CD4-positive, alpha-beta T cell treated with Interleukin-1 beta for 1 hour (primary cell): ENCODE data around the gene TMPRSS3.

Experiments
- DNase-seq, 2 donors: peaks; one replicate each; pipeline ENCODE4 v3.0.0-alpha.2; 2020 to 2022

TMPRSS3 gene

DNA sequence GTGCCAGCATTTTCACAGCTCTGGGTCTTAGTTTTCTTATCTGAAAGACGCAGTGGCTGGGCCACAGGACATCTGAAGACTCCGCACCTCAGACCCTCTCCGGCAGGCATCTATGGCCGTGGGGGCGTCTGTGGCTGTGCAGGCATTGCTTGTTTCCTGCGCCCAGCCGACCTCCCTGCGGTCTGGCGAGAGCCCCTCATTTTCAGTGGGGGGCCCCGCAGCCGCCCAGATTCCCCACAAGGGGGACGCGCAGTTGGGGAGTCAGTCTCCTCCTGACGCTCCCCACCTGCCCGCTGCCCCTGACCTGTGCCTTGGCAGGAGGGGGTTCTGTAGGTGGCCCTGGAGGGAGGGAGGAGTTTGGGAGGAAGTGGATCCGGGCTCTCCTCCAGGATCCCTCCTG is 26.0 kb downstream of the TMPRSS3 start:
- no peak for DNase-seq

DNA sequence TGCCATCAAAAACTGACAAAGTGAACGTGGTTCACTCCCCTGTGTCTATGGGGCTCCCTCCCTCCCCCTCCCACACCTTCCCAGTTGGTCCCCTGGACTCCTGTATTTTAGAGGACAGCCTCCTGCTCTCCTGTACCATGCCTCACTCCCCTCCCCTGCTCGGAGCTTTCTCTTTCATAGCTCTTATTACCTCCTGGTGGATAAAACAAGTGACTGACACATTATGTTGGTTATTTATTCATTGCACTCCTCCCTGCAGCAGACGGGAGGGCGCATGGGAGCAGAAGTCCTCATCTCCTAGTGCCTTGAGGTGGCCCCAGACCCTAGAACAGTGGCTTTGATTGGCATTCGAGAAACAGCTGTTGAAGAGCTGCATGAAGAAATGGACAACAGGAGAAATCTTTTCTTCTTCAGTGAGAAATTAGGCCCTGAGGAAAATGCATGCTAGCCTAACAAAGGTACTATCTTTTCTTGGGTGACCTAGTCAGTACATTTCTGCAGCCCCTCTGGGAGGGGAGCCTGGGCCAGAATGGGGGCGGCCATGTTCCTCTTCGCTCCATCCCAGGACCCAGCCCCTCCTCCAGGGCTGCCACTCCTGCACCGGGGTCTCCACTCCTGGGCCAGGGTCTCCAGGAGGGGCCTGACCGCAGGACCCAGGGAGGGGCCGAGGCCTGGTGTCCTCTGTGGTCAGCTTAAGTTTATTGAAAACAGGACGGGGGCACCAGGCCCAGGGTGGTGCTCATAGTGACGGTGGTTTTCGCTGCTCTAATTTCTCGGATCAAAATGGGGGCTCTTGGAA is 28.3 kb downstream of the TMPRSS3 start:
- no peak for DNase-seq

DNA sequence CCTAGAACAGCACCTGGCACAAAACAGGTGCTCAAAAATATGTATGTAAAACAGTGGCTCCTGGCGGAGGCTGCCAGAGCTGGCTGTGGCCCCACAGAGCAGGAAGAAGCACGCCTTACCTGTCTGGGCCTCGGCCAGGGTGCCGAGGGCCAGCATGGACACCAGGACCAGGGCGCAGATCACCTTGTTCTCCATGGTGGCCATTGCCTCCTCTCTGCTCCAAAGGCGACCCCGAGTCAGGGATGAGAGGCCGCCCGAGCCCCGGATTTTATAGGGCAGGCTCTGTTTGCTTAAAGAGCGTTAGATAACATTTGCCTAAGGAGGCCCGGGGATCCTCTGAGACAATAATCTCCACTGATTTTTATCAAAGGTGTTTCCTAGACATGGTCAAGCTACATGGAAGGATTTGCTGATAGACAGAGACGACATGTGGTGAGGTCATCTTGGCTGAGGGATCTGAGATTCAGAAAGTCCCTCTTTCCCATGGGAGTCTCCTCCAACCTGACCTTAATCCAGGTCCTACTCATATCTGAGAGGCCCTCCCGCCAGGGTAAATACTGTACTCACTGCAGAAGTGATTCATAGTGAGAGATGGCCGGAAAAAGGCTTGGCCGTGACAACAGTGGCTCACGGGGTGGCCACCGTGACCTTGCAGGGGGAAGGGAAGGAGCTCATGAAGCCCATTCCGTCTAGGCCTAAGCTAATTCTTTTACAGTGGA is 29.4 kb downstream of the TMPRSS3 start, which contains the start of gene TFF1:
Gene TFF1 (minus strand): TSS at position 244 of the 719 bp plus-strand sequence. CDS start 40 bp downstream, at position 204.
- DNase-seq = no peak

DNA sequence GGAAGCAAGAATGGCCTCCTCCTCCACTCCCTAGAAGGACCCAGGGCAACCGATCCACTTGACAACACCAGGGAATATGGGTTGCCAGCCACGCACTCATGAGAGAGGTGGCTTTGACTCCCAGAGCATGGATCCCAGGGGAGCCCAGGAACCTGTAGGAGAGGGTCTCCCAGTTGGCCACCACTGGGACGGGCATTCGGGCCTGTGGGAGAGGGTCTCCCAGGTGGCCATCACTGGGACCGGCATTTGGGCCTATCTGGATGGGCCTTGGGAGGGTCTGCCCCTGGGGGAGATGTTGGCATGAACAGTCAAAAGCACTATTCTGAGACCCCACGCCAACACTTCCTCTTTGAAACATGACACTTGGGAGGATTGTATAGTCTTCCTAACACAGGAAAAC is 30.1 kb downstream of the TMPRSS3 start:
- no peak for DNase-seq

DNA sequence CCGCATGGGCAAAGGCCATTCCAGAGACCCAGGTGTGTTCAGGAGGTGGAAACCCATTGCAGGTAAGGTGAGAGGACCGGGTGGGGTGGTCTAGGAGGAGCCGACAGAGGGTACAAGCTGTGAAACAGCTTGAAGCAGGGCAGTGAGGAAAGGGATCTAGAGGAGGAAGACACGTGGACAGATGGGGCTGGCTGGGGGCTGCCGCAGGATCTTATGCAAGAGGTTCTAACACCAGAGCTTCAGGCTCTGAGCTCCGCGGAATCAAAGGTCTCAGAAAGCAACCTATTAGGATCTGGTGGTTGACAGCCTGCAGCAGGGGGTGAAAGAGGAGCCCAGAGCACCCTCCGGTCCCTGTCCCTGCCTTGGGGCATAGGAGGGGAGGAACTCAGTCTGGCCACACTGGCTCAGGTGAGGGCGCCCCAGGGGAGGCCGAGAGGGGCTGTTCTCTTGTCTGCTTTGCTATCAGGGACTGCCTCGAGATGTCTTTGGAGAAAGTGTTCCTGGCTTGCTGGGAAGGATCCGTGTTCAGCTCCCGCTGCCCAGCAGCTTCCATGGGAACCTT is 31.5 kb downstream of the TMPRSS3 start:
- no peak for DNase-seq

DNA sequence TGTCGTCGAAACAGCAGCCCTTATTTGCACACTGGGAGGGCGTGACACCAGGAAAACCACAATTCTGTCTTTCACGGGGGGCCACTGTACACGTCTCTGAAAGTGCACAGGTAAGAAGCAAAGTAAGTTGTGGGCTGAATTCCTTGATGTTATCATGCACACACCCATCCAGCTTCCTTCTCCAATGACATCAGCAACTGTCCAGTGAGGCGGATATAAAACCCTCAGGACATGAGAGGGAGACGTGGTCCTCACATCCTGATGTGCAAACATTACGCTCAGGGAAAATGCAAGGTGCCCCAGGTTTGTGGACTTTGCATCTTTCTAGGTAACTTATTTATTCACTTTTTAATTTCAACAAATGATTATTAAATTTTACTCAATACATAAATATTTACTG is 32.5 kb downstream of the TMPRSS3 start:
- DNase-seq = no peak

DNA sequence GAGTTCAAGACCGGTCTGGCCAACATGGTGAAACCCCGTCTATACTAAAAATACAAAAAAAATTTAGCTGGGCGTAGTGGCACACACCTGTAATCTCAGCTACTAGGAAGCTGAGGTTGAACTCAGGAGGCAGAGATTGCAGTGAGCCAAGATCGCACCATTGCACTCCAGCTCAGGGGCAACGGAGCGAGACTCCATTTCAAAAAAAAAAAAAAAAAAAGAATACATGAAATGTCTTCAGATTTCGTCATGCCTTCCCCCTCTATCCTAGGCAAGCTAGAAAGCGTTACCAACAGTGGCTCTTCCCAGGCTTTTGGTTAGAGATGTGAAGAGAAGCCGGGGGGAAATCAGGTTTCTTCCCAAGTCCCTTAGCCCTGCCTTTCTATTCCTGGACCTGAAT is 33.2 kb downstream of the TMPRSS3 start:
- DNase-seq = no peak

DNA sequence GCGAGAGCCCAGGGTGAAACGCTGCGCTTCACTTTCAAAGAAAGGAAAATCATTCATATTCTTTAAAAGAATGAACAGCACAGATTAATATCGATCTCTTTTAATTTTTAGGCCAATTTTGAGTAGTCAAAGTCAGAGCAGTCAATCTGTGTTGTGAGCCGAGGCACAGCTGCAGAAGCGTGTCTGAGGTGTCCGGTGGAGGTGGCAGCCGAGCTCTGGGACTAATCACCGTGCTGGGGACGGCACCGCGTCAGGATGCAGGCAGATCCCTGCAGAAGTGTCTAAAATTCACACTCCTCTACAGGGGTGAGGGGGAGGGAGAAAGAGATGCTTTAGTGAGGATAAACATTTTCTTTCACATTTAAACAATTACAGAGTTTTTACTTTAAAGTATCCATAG is 33.7 kb downstream of the TMPRSS3 start:
- no peak for DNase-seq

DNA sequence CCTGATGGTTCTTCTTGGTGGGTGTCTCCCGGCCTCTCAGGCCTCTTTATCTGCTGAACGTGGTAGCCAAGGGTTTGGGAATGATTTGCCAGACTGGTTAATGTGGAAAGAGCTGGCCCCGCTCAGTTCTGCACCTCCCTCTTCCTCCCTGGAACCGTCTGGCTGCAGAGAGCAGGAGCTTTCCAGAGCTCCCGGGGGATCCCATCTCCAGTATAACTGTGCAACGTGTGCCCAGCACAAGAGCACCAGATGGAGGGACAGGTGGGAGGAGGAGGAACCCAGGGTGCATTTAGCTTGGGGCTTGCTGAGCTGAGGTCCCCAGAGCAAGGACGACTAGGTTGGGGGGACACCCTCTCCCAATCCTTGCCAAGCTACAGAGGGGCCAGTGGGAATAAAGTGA is 34.6 kb downstream of the TMPRSS3 start:
- no peak for DNase-seq

DNA sequence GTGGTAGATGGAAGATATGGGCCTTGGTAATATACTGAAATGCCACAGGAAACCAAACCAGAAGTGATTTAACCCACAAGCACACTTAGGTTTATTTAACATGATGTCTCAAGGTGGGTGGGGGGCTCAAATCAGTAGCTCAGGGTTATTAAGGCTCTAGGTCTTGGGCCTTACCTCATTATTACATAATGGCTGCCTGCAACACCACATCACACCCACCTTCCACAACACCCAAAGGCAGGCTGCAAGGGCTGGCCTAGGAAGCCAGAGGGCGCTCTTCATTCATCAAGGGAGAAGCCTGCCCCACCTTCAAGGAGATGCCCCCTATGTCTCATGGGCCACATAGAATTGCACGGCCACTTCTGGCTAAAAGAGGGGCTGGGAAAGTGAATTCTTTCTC is 35.5 kb downstream of the TMPRSS3 start:
- no peak for DNase-seq

DNA sequence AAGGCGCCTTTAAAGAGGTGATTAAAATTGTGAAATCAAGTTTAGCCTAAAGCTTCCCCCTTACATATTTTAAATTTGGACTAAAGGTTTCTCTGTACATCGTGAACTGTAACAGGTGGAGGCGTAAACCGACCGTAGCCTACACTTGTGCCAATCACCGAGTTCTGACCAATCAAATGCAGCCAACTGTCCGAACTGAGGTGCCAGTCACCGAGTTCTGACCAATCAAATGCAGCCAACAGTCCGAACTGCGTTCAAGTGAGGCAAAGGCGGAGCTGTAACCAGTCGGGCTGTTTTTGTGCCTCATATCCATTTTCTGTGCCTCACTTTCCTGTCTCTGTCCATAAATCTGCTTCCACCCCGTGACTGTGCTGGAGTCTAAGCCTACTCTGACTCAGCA is 36.9 kb downstream of the TMPRSS3 start:
- no peak for DNase-seq

DNA sequence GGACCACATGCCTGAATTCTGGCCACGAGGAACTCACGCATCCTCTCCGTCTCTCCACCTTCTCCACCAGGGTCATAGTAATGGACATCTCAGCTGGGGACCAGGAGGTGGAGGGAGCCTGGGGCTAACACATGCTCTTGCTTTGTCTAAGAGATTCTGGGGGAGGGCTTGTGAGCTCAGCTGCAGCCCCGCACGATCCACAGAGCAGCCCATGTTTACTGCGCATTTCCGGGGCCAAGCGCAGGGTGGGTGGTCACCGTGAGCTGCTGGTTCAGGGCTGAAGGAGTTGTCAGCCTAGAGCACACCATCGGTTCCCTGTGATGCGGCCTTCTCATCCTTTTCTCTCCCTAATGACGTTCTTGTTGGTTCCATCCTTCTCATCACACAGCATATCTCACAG is 37.6 kb downstream of the TMPRSS3 start:
- no peak for DNase-seq

DNA sequence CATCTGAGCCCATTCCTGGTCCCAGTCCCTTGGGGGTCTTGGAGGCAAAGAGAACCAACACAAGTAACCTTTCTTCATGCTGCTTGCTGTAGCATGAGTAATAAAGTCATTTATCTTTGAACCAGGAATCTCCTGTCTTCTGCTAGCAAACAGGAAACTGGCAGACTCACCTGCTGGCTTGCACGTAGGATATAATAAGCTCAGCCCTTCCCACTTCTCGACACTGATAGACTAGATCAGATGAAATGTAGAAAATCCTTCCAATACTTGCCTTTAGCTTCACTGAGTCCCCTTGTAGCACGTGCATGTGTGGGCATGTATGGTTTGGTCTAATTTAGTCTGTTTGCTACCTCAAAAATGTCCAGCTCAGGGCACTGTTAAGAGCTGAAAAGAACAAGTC is 38.5 kb downstream of the TMPRSS3 start:
- DNase-seq = no peak

DNA sequence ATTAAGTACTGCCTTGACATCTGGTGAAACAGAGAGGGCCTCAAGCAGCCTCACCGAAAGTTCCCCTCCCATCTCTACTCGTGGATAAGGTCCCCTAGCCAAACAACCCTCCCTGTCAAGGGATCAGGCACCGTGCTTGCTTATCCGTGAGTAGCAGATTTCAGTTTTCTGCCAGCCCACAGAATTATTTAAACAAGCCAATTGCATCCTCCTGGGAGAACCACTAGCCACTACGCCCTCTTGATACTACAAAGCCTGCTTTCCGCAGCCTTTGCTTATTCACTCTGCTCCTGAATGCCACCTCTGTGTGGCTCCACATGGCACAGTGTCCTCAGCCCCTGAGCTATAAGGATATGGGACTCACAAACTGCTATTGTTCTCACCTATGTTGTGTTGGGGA is 39.2 kb downstream of the TMPRSS3 start:
- DNase-seq = no peak

DNA sequence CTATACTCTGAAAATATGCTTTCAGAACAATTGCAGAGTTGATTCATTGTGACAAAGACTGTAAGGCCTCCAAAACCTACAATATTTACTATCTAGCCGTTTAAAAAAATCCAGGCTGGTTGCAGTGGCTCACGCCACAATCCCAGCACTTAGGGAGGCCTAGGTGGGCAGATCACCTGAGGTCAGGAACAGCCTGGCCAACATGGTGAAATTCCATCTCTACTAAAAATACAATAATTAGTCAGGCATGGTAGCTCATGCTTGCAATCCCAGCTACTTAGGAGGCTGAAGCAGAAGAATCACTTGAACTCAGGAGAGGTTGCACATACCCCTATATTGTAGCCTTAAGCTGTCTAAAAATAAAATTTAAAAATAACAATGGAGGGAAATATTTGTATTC is 39.8 kb downstream of the TMPRSS3 start:
- DNase-seq = no peak

DNA sequence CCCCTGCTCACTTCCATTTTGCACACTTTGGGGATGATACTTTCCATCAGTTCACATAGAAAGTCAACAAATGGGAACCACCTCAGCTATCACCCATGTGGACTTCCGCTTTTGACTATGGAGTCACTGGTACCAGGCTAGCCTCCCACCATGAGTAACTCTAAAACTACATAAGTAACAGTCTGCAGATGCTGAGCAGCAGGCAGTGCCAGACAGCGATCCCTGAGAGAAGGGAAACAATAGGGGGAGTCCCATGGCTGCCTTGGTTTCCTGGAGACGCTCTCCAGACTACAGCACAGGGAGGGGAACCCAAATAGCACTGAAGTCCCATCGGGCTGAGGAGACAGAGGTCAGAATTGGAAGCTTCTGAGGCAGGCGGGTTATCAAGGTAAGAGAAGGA is 42.2 kb downstream of the TMPRSS3 start:
- DNase-seq = no peak

DNA sequence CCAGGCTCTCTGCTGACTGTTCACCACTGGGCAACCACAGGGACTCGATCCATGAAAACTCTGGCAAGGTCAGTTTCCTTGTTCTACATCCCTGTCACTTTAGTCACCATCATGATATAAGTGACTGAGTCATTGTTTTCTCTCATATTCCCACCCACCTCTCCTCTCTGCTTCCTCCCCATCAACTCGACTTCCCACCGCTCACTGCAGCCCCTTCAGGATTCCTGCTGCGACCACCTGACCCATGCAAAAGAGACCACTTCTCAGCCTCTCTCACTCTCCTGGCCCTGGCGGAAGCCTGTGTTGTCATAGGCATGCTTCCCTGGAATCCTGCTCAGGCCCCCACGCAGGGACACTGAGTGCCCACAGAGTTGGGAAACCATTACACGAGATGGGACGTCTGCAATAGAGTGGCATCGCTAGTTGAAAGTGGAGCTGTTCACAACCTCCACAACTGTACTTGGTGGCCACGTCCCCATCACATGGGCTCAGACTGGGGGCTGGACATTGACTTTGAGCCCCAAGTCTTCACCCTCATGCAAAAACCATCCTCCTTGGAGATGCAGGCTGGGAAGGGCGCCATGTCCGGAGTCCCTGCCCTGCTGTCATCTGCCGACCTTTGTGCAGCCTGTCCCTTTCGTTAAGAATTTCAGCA is 43.3 kb downstream of the TMPRSS3 start:
- DNase-seq = no peak

DNA sequence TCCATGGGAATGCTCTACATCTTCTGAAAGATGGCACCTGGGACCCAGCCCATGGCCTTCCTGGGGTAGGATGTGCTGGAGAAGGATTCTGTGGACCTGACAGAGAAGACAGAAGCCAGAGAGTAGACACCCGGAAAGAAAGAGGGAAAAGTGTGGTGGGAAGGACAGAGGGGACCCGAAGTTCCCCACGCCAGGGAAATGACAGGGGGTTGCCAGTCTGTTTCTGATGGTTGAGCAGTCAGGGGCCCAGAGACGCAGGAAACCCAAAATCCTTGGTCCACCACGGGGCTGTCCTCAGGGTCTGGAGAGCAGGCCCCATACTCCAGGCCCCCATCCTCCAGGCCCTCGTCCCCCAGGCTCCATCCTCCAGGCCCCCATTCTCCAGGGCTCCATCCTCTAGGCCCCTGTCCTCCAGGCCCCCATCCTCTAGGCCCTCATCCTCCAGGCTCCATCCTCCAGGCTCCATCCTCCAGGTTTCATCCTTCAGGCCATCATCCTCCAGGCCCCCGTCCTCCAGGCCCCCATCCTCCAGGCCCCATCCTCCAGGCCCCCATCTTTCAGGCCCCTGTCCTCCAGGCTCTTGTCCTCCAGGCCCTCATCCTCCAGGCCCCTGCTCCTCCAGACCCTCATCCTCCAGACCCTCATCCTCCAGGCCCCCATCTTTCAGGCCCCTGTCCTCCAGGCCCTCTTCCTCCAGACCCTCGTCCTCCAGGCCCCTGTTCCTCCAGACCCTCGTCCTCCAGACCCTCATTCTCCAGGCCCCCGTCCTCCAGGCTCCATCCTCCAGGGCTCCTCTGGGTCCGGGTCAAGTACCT is 44.0 kb downstream of the TMPRSS3 start:
- DNase-seq = no peak

DNA sequence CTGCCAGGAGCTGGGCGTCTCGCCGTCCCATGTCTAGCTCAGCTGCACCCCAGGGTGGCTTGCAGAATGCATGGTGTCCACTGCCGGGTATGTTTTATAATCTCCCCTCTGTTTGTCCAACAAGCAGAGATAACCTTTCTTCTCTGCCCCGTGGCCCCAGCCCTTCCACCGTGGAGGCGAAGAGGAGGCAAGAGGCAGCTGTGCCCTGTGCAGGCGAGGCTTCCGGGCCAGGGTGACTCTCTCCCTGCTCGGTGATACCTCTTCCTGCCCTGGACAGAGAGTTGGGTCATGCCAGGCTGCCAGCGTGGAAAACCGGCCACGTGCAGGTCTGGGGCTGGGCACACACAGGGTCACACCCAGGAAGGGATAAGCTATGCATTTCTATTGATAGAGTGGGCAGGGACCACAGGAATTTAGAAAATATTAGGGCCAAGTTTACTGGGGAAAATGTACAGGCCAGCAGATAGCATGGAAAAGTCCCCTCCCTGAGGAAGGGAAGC is 44.9 kb downstream of the TMPRSS3 start, which contains the start of gene TFF2:
Gene TFF2 (minus strand): TSS at position 68 of the 500 bp plus-strand sequence. CDS start 37 bp downstream, at position 31.
- DNase-seq = no peak

DNA sequence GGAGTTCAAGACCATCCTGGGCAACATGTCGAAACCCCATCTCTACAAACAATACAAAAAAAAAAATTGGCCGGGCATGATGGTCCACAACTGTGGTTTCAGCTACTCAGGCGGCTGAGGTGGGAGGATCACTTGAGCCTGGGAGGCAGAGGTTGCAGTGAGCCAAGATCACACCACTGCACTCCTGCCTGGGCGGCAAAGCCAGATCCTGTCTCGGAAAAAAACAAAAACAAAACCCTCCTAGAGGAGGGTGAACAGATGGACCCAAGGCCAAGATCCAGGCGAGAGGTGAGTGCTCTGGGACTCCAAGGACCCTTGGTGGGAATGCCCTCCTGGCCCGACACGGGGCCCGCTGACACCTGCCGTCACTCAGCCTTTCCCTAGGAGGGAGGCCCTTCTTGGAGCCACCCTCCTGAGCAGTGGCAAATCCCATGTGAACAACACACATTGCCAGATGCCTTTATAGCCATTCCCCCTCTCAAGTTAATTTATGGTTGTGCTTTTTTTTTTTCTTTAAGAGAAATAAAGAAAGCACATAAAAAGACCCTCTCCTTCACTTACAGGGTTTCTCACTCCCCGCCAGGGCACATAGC is 45.4 kb downstream of the TMPRSS3 start:
- no peak for DNase-seq

DNA sequence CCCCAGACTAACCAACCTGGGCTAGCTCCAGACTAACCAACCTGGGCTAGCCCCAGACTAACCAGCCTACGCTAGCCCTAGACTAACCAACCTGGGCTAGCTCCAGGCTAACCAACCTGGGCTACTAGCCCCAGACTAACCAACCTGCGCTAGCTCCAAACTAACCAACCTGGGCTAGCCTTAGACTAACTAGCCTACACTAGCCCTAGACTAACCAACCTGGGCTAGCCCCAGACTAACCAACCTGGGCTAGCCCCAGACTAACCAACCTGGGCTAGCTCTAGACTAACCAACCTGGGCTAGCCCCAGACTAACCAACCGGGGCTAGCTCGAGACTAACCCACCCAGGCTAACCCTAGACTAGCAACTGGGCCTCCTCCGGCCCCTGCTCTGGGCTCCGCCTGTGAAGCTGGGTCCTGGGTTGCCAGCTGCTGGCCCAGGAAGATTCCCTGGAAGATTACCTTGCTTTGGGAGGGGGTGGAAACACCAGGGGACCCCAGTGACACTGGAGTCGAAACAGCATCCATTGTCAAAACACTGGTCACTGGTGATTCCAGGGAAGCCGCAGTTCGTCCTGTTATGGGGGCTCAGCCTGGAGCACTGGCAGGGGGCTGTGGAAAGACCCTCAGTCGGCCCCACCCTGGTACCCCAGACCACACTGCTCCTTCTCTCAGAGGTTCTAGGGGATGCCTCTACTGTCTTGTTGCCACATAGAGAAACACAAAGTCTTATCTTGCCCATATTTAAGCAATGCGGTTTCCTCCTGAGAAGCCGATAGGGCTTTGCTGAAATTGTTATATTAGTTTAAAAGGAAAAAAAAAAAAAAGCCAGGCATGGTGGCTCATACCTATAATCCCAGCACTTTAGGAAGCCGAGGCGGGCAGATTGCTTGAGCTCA is 46.2 kb downstream of the TMPRSS3 start:
- no peak for DNase-seq
